Esophagus mucosa (tissue), 1 donor: Measurements from ENCODE around the gene CCDC73. TPM values are rescaled to one million over a fixed set of nuclear protein-coding genes. Genes with fewer than 3 reads are reported as not detected.

Experiments
- ATAC-seq: fragments of 200-7000 bp; cut with Tn5 transposase; one replicate; pipeline ENCODE4 v1.9.1; 2020
- total RNA-seq: library from RNA; stranded (reverse); gene quantifications from one replicate; pipeline ENCODE4 v1.2.4, GENCODE V29; 2023
- donor health status: DM: yes; HTN: yes; CAD: no.

CCDC73 gene
- total RNA-seq, 1 donor from 2014 or later: 0.40 TPM

DNA sequence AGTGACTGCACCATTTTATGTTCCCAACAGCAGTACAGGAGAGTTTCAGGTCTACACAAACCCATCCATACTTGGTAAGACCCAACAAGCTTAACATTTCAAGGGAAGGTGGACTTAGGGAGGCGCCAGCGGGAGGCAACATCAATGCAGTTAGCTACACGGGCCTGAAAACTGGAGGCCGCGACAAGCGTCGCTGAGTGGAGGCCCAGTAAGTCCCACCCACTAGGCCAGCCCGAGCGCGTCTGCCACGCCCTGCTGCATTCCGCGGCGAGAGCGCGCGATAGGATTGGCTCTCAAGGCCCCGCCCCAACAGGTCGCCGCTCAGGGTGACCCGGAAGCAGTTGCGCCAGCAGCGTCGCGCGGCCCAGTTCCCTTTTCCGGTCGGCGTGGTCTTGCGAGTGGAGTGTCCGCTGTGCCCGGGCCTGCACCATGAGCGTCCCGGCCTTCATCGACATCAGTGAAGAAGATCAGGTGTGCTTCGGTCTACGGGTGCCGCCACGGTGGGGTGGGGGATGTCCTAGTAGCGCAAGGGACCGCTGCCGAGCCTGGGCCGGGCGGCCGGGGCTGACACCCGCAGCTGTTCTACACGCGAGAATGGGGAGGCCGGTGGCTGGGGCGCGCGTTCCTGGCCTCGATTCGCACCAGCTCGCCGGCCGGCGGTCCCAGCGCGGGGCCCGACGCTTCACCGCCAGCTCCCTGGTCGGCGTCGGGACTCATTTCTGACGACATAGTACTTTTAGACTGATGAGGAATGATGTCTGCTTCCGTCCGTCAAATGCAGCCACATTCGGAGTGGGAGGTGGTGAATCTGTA, 210.8 kb downstream of the CCDC73 start, which contains the start of gene EIF3M:
TSS of gene EIF3M (plus strand) at position 373 of the 813 bp plus-strand sequence. CDS start at position 430, 57 bp downstream.
- peak; percentile 100 for ATAC-seq

DNA sequence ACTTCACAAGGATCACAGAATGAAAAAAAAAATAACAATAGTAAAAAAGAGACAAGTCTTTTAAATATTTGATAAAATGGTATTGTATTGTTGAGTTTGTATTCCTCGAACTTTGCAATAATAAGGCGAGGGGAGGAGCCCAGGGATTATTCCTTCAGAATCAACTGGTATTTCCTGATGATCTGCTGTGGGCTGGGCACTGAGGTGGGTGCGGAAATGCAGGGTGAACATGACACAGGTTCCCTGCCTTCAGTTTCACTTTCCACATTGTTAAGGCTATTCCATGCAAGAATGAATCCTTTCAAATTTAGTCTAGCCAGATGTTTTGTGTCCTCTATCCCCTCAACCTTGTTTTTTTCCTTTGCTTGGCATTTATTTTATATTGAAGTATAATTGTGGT, 212.9 kb downstream of the CCDC73 start:
- ATAC-seq: peak; percentile 72

DNA sequence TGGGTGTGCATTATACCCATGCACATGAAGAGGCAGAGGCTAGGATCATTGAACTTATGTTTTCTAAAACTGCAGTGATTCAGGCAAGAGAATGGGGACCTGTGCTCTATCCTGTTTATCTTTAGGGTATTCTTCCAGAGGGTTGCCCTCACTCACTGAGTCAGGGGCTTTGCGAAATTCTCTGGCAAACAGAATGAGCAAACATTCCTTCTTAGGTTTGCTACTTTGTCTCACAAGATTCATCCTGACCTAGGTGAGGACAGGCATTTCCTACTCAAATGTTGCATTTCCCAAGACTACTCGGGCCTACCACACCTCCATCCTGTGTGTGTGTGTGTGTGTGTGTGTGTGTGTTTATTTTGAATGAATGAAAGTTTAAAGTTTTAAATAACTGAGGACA, 213.5 kb downstream of the CCDC73 start:
- ATAC-seq: no peak

DNA sequence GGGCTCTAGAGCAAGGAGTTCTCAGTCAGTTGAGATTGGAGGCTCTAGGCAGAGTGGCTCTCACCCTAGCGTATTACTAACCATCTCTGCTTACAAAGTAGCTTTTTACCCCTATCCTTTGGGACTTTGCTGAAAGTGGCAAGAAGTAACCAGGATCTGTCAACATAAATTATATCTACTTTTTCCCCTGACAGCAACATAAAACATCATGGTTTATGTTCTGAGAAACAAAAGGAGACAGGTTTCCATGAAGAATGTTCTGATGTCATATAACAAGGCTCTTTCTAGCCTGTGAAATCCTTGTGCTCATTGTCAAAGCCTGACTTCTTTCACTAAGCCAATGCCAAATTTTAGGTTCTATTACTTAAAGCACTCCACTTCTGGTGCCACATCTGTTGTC, 218.0 kb downstream of the CCDC73 start:
- no peak for ATAC-seq

DNA sequence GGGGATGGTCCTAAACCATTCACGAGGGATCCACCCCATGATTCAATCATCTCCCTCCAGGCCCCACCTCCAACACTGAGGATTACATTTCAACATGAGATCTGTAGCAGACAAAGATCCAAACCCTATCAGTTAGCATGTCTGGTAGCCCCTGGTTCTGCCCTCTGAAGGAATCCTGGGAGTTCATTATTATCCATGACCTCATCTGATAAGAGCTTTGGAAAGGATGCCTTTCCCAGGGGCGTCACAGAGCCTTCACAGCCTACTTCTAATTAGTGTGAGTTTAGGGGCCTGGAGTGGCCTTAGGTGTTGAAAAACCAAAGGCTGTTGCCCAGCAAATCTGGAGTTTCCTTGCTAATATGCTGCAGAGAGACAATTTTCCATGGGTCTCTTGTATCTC, 219.4 kb downstream of the CCDC73 start:
- ATAC-seq: no peak

DNA sequence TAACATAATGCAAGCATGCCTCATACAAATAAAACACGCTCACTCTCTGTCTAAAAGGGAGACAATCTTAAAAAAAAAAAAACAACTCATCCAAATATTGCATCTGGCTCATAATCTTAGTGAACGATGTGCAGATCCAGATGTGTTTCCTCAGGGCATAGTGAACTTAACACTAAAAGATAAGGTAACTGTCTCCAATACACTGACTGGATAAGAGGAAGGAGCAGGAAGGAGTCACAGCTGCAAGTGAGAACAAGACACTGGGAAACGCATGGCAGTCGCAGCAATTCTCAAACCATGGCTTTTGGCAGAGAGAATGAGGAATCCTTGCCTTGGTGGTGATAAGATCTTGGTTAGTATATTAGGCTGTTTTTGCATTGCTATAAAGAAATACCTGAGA, 220.0 kb downstream of the CCDC73 start:
- no peak for ATAC-seq

DNA sequence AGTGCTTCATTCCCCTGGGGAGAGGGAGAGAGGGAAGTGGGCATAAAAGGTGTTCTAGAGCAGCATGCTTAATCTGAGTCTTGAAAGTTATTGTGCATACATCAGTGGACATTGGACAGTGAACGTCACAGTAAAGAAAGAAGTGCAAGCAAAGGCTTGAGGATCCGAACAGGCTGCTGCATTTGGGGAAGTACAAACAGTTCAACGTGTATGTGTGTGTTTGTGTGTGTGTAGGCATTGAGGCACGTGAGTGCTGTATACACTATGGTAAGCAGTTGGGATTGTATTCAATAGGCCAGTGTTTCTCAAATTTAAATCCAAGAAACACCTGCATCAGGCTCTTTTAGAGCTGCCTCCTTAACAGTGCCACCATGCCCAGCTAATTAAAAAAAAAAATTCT, 221.2 kb downstream of the CCDC73 start:
- ATAC-seq: no peak

DNA sequence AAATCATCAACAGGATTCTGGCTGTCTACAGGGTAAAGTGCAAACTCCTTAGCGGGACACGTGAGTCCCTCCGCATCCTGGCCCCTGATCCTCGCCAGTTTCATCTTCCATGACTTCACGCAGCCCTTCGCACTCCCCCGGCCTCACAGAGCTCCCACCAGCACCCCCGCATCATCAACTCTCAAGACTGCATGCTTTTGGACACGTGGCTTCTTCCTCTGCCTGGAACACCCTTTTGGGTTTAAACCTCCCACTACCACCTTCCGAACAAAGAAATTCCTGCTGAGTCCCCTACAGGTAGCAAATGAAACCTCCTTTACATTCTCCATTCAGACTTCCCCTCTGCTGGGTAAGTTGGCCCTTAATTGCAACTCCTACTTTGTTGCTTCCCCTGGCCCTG, 223.4 kb downstream of the CCDC73 start:
- no peak for ATAC-seq

DNA sequence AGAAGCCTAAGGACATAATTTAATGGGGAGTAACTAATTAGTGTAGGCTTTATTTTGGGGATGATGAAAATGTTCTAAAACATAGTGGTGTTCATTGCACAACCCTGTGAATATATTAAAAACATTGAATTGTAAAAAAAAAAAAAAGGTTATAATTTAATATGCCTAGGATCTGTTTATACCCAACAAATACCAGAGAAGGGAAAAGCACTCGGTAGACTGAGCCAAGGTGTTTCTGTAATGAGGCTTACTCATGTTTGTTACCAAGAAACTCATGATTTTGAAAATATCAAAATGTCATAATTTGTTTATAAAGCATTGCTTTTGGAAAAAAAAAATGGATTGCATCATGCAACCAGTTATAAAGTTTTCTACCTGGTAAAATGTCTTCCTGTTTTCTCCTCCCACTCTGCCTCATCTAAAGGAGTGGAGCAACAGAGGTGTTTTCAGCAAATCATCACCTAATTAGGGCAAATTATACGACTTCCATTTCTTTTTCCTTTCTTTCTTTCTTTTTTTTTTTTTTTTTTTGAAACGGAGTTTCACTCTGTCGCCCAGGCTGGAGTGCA, 225.1 kb downstream of the CCDC73 start:
- no peak for ATAC-seq

DNA sequence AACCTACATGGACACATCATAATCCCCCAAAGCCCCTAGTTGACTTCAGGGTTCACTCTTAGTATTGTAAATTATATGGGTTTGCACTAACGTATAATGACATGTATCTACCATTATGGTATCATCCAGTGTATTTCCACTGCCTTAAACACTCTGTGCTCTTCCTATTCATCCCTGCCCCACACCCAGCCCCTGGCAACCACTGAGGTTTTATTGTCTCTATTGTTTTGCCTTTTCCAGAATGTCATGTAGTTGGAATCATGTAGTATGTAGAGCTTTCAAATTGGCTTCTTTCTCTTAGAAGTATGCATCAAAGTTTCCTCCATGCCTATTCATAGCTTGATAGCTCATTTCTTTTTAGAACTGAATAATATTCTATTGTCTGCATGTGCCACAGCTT, 227.3 kb downstream of the CCDC73 start:
- ATAC-seq: no peak

DNA sequence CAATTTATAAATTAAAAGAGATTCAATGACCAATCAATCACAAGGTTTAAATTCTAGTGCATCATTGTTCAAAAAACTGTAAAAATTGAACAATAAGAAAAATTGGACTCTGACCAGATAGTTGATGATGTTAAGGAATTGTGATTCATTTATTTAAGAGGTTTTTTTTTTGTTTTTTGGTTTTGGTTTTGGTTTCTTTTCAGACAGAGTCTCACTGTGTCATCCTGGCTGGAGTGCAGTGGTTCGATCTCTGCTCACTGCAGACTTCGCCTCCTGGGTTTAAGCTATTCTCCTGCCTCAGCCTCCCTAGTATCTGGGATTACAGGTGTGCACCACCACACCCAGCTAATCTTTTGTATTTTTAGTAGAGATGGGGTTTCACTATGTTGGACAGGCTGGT, 227.9 kb downstream of the CCDC73 start:
- ATAC-seq: no peak

DNA sequence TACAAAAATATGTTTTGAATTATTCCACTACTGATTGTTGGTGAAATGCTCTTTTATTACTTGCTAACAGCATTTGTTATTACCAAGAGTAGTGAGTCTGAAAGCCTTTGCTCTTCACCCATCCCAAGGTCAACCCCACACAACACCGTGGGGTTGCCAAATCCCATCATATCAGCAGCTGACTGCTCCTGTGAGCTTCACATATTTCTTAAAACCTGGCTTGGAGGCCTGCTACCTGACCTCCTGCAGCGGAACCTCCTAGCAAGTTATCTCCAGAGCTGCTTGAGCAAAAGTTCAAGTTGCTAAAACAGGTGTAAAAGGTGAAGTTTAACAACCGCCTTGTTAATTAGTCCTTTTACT, 230.9 kb downstream of the CCDC73 start:
- no peak for ATAC-seq

DNA sequence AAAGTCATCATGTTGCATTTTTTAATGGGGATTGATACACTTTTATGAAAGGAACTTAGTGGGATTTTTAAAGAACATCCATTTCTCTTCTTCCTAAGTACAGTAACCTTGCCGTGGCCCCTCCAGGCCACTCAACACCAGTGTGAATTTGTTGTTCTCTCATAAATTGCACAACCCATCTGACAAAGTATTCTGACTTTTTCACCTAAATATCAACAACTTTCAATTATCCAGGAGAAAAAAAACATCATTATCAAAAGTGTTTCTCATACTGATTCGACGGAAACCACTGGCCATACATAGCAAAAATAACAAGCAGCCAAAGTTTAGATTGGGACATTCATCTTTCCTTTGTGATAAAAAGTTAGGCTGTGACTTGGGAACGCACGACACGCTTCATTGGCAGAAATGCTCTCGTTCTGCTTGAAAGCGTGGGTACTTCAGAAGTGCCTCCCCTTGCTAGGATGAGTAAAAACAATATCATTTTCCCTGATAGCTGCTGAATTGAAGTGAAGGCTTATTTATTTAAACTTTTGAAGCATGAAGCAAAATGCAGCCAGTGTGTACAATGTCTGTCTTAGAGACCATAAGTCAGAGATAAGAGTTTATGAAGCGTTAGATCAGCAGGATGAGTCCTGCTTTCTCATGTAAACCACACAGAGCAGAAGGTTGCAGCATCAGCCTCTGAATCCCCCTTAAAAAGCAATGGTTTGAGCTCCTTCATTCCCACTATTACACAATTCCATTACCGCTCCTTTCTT, 231.4 kb downstream of the CCDC73 start:
- no peak for ATAC-seq

DNA sequence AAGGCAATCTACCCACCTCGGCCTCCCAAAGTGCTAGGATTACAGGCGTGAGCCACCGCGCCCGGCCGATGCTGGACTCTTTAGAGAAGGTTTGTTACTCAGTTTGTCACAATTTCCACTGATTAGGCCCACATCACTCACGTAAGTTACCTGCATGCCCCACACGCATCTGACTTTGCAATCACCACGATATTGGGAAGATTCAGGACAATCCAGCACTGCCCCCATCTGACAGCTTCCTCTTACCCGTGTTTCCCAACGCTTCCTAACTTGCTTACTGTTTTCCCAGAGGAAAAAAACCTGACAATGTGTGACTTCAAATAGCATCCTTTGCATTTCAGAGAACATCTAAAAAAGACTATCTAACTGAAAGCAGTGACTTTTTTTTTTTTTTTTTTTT, 232.6 kb downstream of the CCDC73 start:
- no peak for ATAC-seq

DNA sequence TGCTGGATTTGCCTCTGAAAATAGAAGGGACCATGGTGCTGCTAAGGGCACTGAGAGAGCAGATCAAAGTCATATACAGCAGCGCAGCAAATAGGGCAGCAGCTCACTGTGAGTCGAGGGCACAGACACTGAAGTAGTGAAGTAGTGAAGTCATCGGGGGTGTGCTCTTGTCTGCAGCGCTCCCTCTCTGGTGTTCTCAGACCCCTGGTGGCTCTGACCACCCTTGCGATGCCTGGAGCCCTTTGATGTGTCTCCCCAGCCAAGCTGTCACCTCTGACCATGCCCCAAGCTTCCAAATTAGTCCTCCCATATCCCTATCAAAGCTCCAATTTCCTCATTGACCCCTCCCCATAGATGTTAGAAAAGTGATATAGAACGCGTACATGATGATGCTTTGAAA, 238.6 kb downstream of the CCDC73 start:
- no peak for ATAC-seq

DNA sequence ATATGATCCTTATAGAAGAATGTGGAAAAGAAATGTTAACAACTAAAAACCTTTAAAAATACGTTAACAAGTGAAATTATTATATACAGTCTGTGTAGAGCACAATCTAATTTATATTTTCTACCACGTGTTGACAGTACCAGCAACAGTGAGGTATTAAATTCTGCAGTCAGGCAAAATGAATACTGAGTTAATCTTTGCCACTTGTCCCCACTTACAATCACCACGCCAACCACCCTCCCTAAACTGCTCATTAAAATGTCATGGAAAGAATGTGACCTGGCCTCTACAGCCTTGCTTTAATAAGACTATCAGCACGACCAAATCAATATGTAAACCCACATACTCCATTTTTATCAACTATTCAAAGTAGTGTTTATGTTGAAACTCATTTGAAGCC, 239.4 kb downstream of the CCDC73 start:
- ATAC-seq: no peak

Other genes starting within 250 kb of the CCDC73 start
- gene EIF3M, start 210.8 kb downstream of the CCDC73 start, total RNA-seq: 186 TPM
- 36.9 TPM for gene PRRG4, start 35.3 kb upstream of the CCDC73 start, total RNA-seq
- gene QSER1, start 98.1 kb upstream of the CCDC73 start, total RNA-seq: 28.3 TPM
- 5.6 TPM for gene DEPDC7, start 221.2 kb upstream of the CCDC73 start, total RNA-seq
- 7.6 TPM for gene TCP11L1, start 244.9 kb upstream of the CCDC73 start, total RNA-seq